HepG2 (cell line): Measurements from ENCODE around the gene ETV2. TPM values are rescaled to one million over a fixed set of nuclear protein-coding genes. Genes with fewer than 3 reads are reported as not detected.

Experiments
- ATAC-seq: fragments of 200-7000 bp; cut with Tn5 transposase; 3 replicates; pipeline ENCODE4 v1.9.1; 2020; ENCODE audit warnings: mild to moderate bottlenecking, moderate library complexity
- BruUV-seq: library from RNA; stranded (reverse); fragments of 400-500 nt; replicated peaks from 2 replicates; lab custom pipeline; 2021; lab: Mats Ljungman, UMichigan
- CTCF ChIA-PET: fragments of 300-600 bp; formaldehyde crosslinking; extraction: SDS; loops from one replicate; lab custom pipeline; 2021; ENCODE audit warnings: low total read pairs, inconsistent platforms, low intra/inter-chr PET ratio; lab: Yijun Ruan, JAX
- POLR2A ChIA-PET: fragments of 350-600 bp; sonication (Branson Sonifier 250); formaldehyde crosslinking; loops from one replicate; lab custom pipeline; 2020; ENCODE audit warnings: antibody characterized with exemption, inconsistent platforms; lab: Yijun Ruan, JAX
- DNase-seq: peaks from one replicate; pipeline ENCODE4 v3.0.0-alpha.2; 2015; ENCODE audit warnings: low spot score
- FAIRE-seq: peaks from 3 replicates; lab custom pipeline; 2011; peaks lifted over from hg19 to GRCh38; lab: Jason Lieb, UNC
- H2AFZ ChIP-seq: one replicate; pipeline ENCODE4 v1.6.1; 2011; ENCODE audit warnings: low read length, inconsistent platforms
- H3K27ac ChIP-seq: fragments of 300-600 bp; 3 replicates; pipeline ENCODE4 v1.8.0; 2011; ENCODE audit warnings: mixed run types, mild to moderate bottlenecking, mixed read lengths, low read length, inconsistent platforms; ENCODE audit not compliant: insufficient read depth; ENCODE audit errors: extremely low read length
- H3K27me3 ChIP-seq, 2 experiments: fragments of 200-600 bp in 1 of 2; 2 replicates in 1 of 2; 3 replicates in 1 of 2; pipeline versions ENCODE4 v1.6.0 to v1.8.0; 2011; ENCODE audit warnings: low read length in 2 of 2, mild to moderate bottlenecking in 2 of 2, moderate library complexity in 2 of 2, inconsistent platforms in 1 of 2; ENCODE audit not compliant: insufficient read depth in 2 of 2, control insufficient read depth in 1 of 2
- H3K36me3 ChIP-seq, 2 experiments: fragments of 200-600 bp in 1 of 2; replicated peaks in 1 of 2; 2 replicates in 1 of 2; 3 replicates in 1 of 2; pipeline versions ENCODE4 v1.5.1 to v1.8.0; 2011; ENCODE audit warnings: low read length in 2 of 2, inconsistent platforms in 1 of 2; ENCODE audit not compliant: insufficient read depth in 2 of 2, control insufficient read depth in 1 of 2
- H3K4me1 ChIP-seq: 2 replicates; pipeline ENCODE4 v1.5.1; 2012; ENCODE audit warnings: low read length, inconsistent platforms; ENCODE audit not compliant: insufficient read depth
- H3K4me2 ChIP-seq: 2 replicates; pipeline ENCODE4 v1.6.0; 2011; ENCODE audit warnings: low read depth, low read length, inconsistent platforms
- H3K4me3 ChIP-seq, 3 experiments: fragments of 200-600 bp in 1 of 3; sonication (generic), shearing (Covaris generic) in 1 of 3; replicated peaks in 1 of 3; 2 replicates each; pipeline ENCODE4 v1.5.1; 2011 to 2016; ENCODE audit warnings: low read length in 3 of 3, inconsistent platforms in 2 of 3, low read depth in 2 of 3, mild to moderate bottlenecking in 2 of 3, control low read depth in 1 of 3, mixed read lengths in 1 of 3; ENCODE audit not compliant: insufficient read depth in 1 of 3
- H3K79me2 ChIP-seq: one replicate; pipeline ENCODE4 v1.6.1; 2011; ENCODE audit warnings: low read length, inconsistent platforms; ENCODE audit not compliant: insufficient read depth
- H3K9ac ChIP-seq: 2 replicates; pipeline ENCODE4 v1.6.0; 2011; ENCODE audit warnings: mild to moderate bottlenecking, low read depth, low read length, inconsistent platforms; ENCODE audit not compliant: insufficient read depth
- H3K9me3 ChIP-seq: 2 replicates; pipeline ENCODE4 v1.5.1; 2012; ENCODE audit warnings: mild to moderate bottlenecking, low read length
- H4K20me1 ChIP-seq: 2 replicates; pipeline ENCODE4 v1.6.0; 2011; ENCODE audit warnings: inconsistent platforms, mild to moderate bottlenecking, low read length, moderate library complexity; ENCODE audit not compliant: insufficient read depth
- ATF1 ChIP-seq: IDR thresholded peaks from 2 replicates; pipeline ENCODE4 v1.6.1; 2016; ENCODE audit warnings: mild to moderate bottlenecking, control low read depth
- DMTF1 ChIP-seq: sonication (generic); formaldehyde crosslinking; IDR thresholded peaks from 2 replicates; pipeline ENCODE4 v1.4.0; 2020; ENCODE audit warnings: mild to moderate bottlenecking, missing genetic modification reagents
- EED ChIP-seq: sonication (generic); formaldehyde crosslinking; IDR thresholded peaks from 2 replicates; pipeline ENCODE4 v1.5.0; 2020; ENCODE audit warnings: mild to moderate bottlenecking, missing genetic modification reagents
- FOXP4 ChIP-seq: sonication (generic); formaldehyde crosslinking; IDR thresholded peaks from 2 replicates; pipeline ENCODE4 v1.4.0; 2020; ENCODE audit warnings: missing genetic modification reagents
- KDM1A ChIP-seq: IDR thresholded peaks from 2 replicates; pipeline ENCODE4 v1.6.1; 2016; ENCODE audit warnings: missing compliant biosample characterization
- LCORL ChIP-seq, 2 experiments: fragments of 450-650 bp in 1 of 2; sonication (generic) in 1 of 2; formaldehyde crosslinking in 1 of 2; IDR thresholded peaks; 2 replicates each; pipeline versions ENCODE4 v1.5.0 to v1.6.1; 2017 to 2020; ENCODE audit warnings: antibody characterized with exemption in 1 of 2, missing genetic modification reagents in 1 of 2
- RERE ChIP-seq: IDR thresholded peaks from 2 replicates; pipeline ENCODE4 v1.6.1; 2016; ENCODE audit warnings: low read depth, missing genetic modification reagents, missing compliant biosample characterization
- RXRB ChIP-seq: IDR thresholded peaks from 2 replicates; pipeline ENCODE4 v1.6.1; 2016; ENCODE audit warnings: borderline replicate concordance, missing genetic modification reagents, missing compliant biosample characterization
- TRIM24 ChIP-seq: sonication (generic); formaldehyde crosslinking; IDR thresholded peaks from 2 replicates; pipeline ENCODE4 v1.8.0; 2022; ENCODE audit warnings: mild to moderate bottlenecking, missing genetic modification reagents
- ZNF296 ChIP-seq: sonication (generic); formaldehyde crosslinking; conservative IDR thresholded peaks from 2 replicates; pipeline ENCODE4 v1.5.0; 2020; ENCODE audit warnings: mild to moderate bottlenecking, missing genetic modification reagents
- ZNF496 ChIP-seq: sonication (generic); formaldehyde crosslinking; IDR thresholded peaks from 2 replicates; pipeline ENCODE4 v1.8.1; 2023; ENCODE audit warnings: mild to moderate bottlenecking, moderate library complexity, missing genetic modification reagents; ENCODE audit not compliant: insufficient replicate concordance
- ZNF564 ChIP-seq: sonication (generic); formaldehyde crosslinking; IDR thresholded peaks from 2 replicates; pipeline ENCODE4 v1.8.1; 2023; ENCODE audit warnings: mild to moderate bottlenecking, missing genetic modification reagents
- ZSCAN12 ChIP-seq: sonication (generic); formaldehyde crosslinking; IDR thresholded peaks from 2 replicates; pipeline ENCODE4 v1.9.0; 2021; ENCODE audit warnings: mild to moderate bottlenecking, missing genetic modification reagents
- WGBS: methylation state at CpG from one replicate; pipeline ENCODE4 v1.1.6; 2017; ENCODE audit warnings: low lambda C conversion rate; 5-methylcytosine and 5-hydroxymethylcytosine counted together
- in situ Hi-C: cut with HindIII; loops from 2 replicates; pipeline ENCODE4 v1.10.0; 2017; ENCODE audit warnings: low pct_unique_long_range_greater_than_20kb; ENCODE audit not compliant: extremely low pct_ligation_motif_present
- intact Hi-C: fragments of 100-400 bp; cut with micrococcal nuclease; formaldehyde crosslinking; loops from one replicate; pipeline ENCODE4 v1.10.0; 2022; ENCODE audit not compliant: unreplicated experiment
- polyA plus RNA-seq, 8 experiments: library from polyadenylated mRNA; depleted of rRNA in 3 of 8; stranded (reverse) in 7 of 8; unstranded in 1 of 8; fragments of >200 nt; fragmentation: Illumina TruSeq in 4 of 8; extraction: Trizol in 4 of 8; gene quantifications; 2 replicates each; pipeline versions ENCODE4 v1.2.1 to v1.2.3, GENCODE V29; 2011 to 2016; ENCODE audit warnings: low read depth in 4 of 8, missing spikeins in 1 of 8, mixed read lengths in 1 of 8; ENCODE audit not compliant: insufficient read depth in 1 of 8
- total RNA-seq, 5 experiments: library from RNA; depleted of rRNA; stranded (reverse); fragments of >200 nt; fragmentation: Illumina TruSeq; extraction: Trizol; gene quantifications; 2 replicates each; pipeline ENCODE4 v1.2.3, GENCODE V29; 2016; ENCODE audit warnings: low read depth in 1 of 5

ETV2 gene
- total and polyA plus RNA-seq, 2 of the 13 experiments (the other 11 are each of a cell fraction or from before 2014, with no cell fraction given), result 0.07 to 0.20 TPM

GRCh38 chr19:35642312-35642711 lies 767 bp downstream of the ETV2 start:
- Histone ChIP-seq H4K20me1 (no peaks in the 10 kb centered on the region), H3K4me1 (peaks cover 48% of the 10 kb centered on the region), H3K27me3 (no peaks in the 10 kb centered on the region), H3K27ac (no peak overlapping the region), H3K4me2 (no peak overlapping the region), H3K9ac (no peak overlapping the region), H3K79me2 (no peaks in the 10 kb centered on the region), H2AFZ (no peak overlapping the region), H3K9me3 (no peaks in the 10 kb centered on the region), H3K4me3 (no peak overlapping the region), H3K36me3 (peaks cover 0 to 7% of the 10 kb centered on the region in 2 experiments; a peak in 2 of 5 replicates)
- 93% methylated on average over 8 of the region's 10 CpGs for WGBS
- intact Hi-C loops (loop anchor here (10.0 kb wide), 1 partner anchor 88 kb away; no protein-coding TSS in a partner anchor), in situ Hi-C loops (loop anchor here (5.0 kb wide), 1 partner anchor 95 kb away; the partner anchor contains the start of gene TMEM147)
- FAIRE-seq, result no peak
- DNase-seq, result no peak
- CTCF ChIA-PET, result no interaction called here
- TF ChIP-seq ZNF296 (CRISPR knock-in tag), result no peak
- TF ChIP-seq RXRB (CRISPR knock-in tag), result no peak
- TF ChIP-seq LCORL (IDR thresholded peaks at IDR 0.05), result no peak
- TF ChIP-seq LCORL (CRISPR knock-in tag; IDR thresholded peaks at IDR 0.05), result no peak
- no peak for TF ChIP-seq ATF1
- TF ChIP-seq RERE (CRISPR knock-in tag), result no peak
- no peak for TF ChIP-seq EED (CRISPR knock-in tag)
- TF ChIP-seq FOXP4 (CRISPR knock-in tag), result no peak
- TF ChIP-seq TRIM24 (CRISPR knock-in tag), result no peak
- no peak for TF ChIP-seq KDM1A (CRISPR knock-in tag)
- no peak for TF ChIP-seq ZNF496 (CRISPR knock-in tag)
- TF ChIP-seq ZNF564 (CRISPR knock-in tag), result no peak
- no peak for TF ChIP-seq DMTF1 (CRISPR knock-in tag)
- TF ChIP-seq ZSCAN12 (CRISPR knock-in tag), result no peak
- ATAC-seq, result no peak
- no TSS peak for BruUV-seq
- POLR2A ChIA-PET, result interaction anchor here (1.0 to 4.8 kb wide), 4 partner anchors 10 to 60 kb away, joined by 3 to 44 read pairs (median 8); partner anchors contain the start of gene RBM42
